PC-3 (cell line): ENCODE data around the gene FBXO38.

Experiments used
- CTCF ChIP-seq: fragments of 300-600 bp; sonication (generic); conservative IDR thresholded peaks from 2 replicates; pipeline ENCODE4 v1.5.1; 2017; ENCODE audit warnings: antibody characterized with exemption, low read depth, mild to moderate bottlenecking, low read length
- EZH2 ChIP-seq: fragments of 300-600 bp; sonication (generic); IDR thresholded peaks from one replicate; pipeline ENCODE4 v1.6.1; 2017; ENCODE audit warnings: antibody characterized with exemption, mild to moderate bottlenecking, low read length; ENCODE audit not compliant: unreplicated experiment
- EZH2phosphoT487 ChIP-seq: fragments of 300-600 bp; sonication (generic); IDR thresholded peaks from 2 replicates; pipeline ENCODE4 v1.6.1; 2018; ENCODE audit warnings: mild to moderate bottlenecking, antibody characterized with exemption, low read length, borderline replicate concordance

GRCh38 chr5:148469501-148469935 is 85.8 kb downstream of the FBXO38 start:
- no peak for TF ChIP-seq CTCF
- no peak for TF ChIP-seq EZH2
- TF ChIP-seq EZH2phosphoT487: no peak
